Astrocyte of the cerebellum (primary cell): ENCODE results near the gene GCN1.
A peak's percentile ranks its signal among the peaks of the same experiment; 100 is the strongest.

Source experiments
- DNase-seq: peaks from one replicate; pipeline ENCODE4 v3.0.0-alpha.2; 2011; ENCODE audit warnings: low read depth
- H3K4me3 ChIP-seq: 2 replicates; pipeline ENCODE4 v1.5.1; 2011; ENCODE audit warnings: mild to moderate bottlenecking, low read depth, low read length, moderate library complexity
- CTCF ChIP-seq: IDR thresholded peaks from 2 replicates; pipeline ENCODE4 v1.5.1; 2012; ENCODE audit warnings: low read length, low read depth, moderate library complexity, mild to moderate bottlenecking; ENCODE audit errors: missing control alignments
- in situ Hi-C: cut with HindIII; loops from 2 replicates; pipeline ENCODE4 v1.10.0; 2017; ENCODE audit warnings: low sequenced_read_pairs

Gene GCN1

GRCh38 chr12:120229071-120229486 is 34.6 kb upstream of the GCN1 start:
- DNase-seq: no peak
- no peak overlapping the region for H3K4me3 ChIP-seq
- TF ChIP-seq CTCF: no peak
- in situ Hi-C loops: loop anchor here (10.0 kb wide), 2 partner anchors 76 to 266 kb away; partner anchors contain the start of genes DYNLL1 and SIRT4

GRCh38 chr12:120228291-120229070 is 34.0 kb upstream of the GCN1 start:
- DNase-seq: peak; percentile 66
- TF ChIP-seq CTCF: peak; percentile 92
- H3K4me3 ChIP-seq: no peak overlapping the region
- in situ Hi-C loops: loop anchor here (10.0 kb wide), 2 partner anchors 76 to 266 kb away; partner anchors contain the start of genes DYNLL1 and SIRT4

GRCh38 chr12:120228041-120228290 is 33.5 kb upstream of the GCN1 start:
- H3K4me3 ChIP-seq: no peak overlapping the region
- in situ Hi-C loops: loop anchor here (10.0 kb wide), 2 partner anchors 77 to 267 kb away; partner anchors contain the start of genes DYNLL1 and SIRT4
- DNase-seq: no peak
- TF ChIP-seq CTCF: no peak

- in situ Hi-C loops: loop anchor here (10.0 kb wide), 2 partner anchors 77 to 267 kb away; partner anchors contain the start of genes DYNLL1 and SIRT4
- no peak for TF ChIP-seq CTCF
- no peak overlapping the region for H3K4me3 ChIP-seq
- DNase-seq: no peak
Measured at GRCh38 chr12:120227233-120228040, 32.9 kb upstream of the GCN1 start.

DNA sequence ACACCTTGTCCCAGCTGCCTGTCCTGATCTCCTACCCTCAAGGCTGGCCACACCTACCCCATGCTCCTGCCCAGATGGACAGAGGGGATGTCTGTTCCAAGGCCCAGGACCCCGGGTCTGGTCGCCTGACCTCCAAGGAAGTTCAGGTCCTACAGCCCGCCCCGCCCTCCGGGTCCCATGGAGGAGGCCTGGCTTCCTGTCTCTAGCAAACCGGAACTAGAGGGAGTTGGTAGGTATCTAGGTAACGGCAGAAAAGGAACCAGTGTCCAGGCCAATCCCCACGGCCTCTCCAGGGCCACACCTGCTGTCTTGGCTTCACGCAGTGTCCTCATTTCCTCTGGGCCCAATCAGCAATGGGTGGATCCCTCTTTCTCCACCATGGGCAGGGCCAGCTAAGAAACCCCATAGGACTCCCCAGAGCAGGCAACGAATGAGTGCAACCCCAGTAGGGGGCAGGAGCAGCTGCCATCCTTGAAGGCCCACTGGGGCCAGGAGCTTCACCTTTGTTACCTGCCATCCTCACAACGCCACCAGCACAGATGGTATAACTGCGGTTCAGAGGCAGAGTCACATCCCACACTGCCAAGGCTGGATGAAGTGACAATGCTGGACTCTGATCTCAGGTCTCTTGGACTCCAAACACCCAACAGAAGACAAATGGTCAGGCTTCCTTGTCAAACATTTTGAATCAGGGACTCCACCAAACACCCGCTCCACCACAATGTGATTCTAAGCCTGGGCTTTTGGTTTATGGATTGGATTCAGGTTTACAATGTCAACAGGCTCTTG is 31.5 kb upstream of the GCN1 start:
- no peak for DNase-seq
- H3K4me3 ChIP-seq: no peak overlapping the region
- in situ Hi-C loops: loop anchor here (10.0 kb wide), 2 partner anchors 79 to 269 kb away; partner anchors contain the start of genes DYNLL1 and SIRT4
- no peak for TF ChIP-seq CTCF

GRCh38 chr12:120225200-120225558 is 30.7 kb upstream of the GCN1 start:
- no peak for DNase-seq
- in situ Hi-C loops: loop anchor here (10.0 kb wide), 2 partner anchors 80 to 270 kb away; partner anchors contain the start of genes DYNLL1 and SIRT4
- no peak for TF ChIP-seq CTCF
- no peak overlapping the region for H3K4me3 ChIP-seq
